GM23338 (cell line): Measurements from ENCODE around the gene AK2. TPM values are rescaled to one million over a fixed set of nuclear protein-coding genes. Genes with fewer than 3 reads are reported as not detected.

Experiments used
- ATAC-seq: fragments of 200-7000 bp; cut with Tn5 transposase; 3 replicates; pipeline ENCODE4 v1.9.1; 2020
- DNase-seq: peaks from one replicate; pipeline ENCODE4 v3.0.0-alpha.2; 2015; ENCODE audit warnings: low spot score
- H2AFZ ChIP-seq: fragments of 200-600 bp; sonication (generic); 2 replicates; pipeline ENCODE4 v1.8.0; 2016; ENCODE audit warnings: antibody characterized with exemption, mild to moderate bottlenecking, moderate library complexity
- H3F3A ChIP-seq: fragments of 200-600 bp; sonication (generic); replicated peaks from 2 replicates; pipeline ENCODE4 v1.8.0; 2017; ENCODE audit warnings: antibody characterized with exemption, mixed run types, low read depth
- H3K27ac ChIP-seq: fragments of 200-600 bp; sonication (generic); 2 replicates; pipeline ENCODE4 v1.6.1; 2016; ENCODE audit warnings: low read depth
- H3K27me3 ChIP-seq: fragments of 200-600 bp; sonication (generic); 2 replicates; pipeline ENCODE4 v1.8.0; 2016; ENCODE audit warnings: mild to moderate bottlenecking, mixed run types, moderate library complexity; ENCODE audit not compliant: insufficient read depth
- H3K36me3 ChIP-seq: fragments of 200-600 bp; sonication (generic); 2 replicates; pipeline ENCODE4 v1.8.0; 2016; ENCODE audit warnings: mild to moderate bottlenecking; ENCODE audit not compliant: insufficient read depth
- H3K4me1 ChIP-seq: fragments of 200-600 bp; sonication (generic); 2 replicates; pipeline ENCODE4 v1.8.0; 2016; ENCODE audit warnings: mild to moderate bottlenecking, moderate library complexity; ENCODE audit not compliant: insufficient read depth
- H3K4me2 ChIP-seq: fragments of 200-600 bp; sonication (generic); 2 replicates; pipeline ENCODE4 v1.7.1; 2017; ENCODE audit warnings: mixed run types
- H3K4me3 ChIP-seq: fragments of 200-600 bp; sonication (generic); 2 replicates; pipeline ENCODE4 v1.6.1; 2016; ENCODE audit warnings: mixed run types
- H3K79me2 ChIP-seq: fragments of 200-600 bp; sonication (generic); replicated peaks from 2 replicates; pipeline ENCODE4 v1.8.0; 2017; ENCODE audit warnings: mild to moderate bottlenecking; ENCODE audit not compliant: insufficient read depth
- H3K9me2 ChIP-seq: fragments of 200-600 bp; sonication (generic); 2 replicates; pipeline ENCODE4 v1.8.0; 2017; ENCODE audit not compliant: insufficient read depth
- H4K20me1 ChIP-seq: fragments of 200-600 bp; sonication (generic); replicated peaks from 2 replicates; pipeline ENCODE4 v1.8.0; 2017; ENCODE audit warnings: mild to moderate bottlenecking; ENCODE audit not compliant: insufficient read depth
- H3K27ac Mint-ChIP-seq: 2 replicates; pipeline ENCODE4 v1.8.0; 2020; ENCODE audit warnings: inconsistent platforms, mild to moderate bottlenecking, moderate library complexity, mixed read lengths
- H3K27me3 Mint-ChIP-seq: 3 replicates; pipeline ENCODE4 v1.8.0; 2022; ENCODE audit warnings: low read depth, mild to moderate bottlenecking, moderate library complexity, mixed read lengths, inconsistent platforms; ENCODE audit not compliant: insufficient read depth, poor library complexity
- H3K36me3 Mint-ChIP-seq: 3 replicates; pipeline ENCODE4 v1.8.0; 2021; ENCODE audit warnings: low read depth, mild to moderate bottlenecking, inconsistent platforms, moderate library complexity, mixed read lengths
- H3K4me1 Mint-ChIP-seq: 3 replicates; pipeline ENCODE4 v1.8.0; 2020; ENCODE audit warnings: mild to moderate bottlenecking, inconsistent platforms, mixed read lengths
- H3K4me3 Mint-ChIP-seq: 3 replicates; pipeline ENCODE4 v1.8.0; 2021; ENCODE audit warnings: moderate library complexity, mild to moderate bottlenecking, inconsistent platforms, mixed read lengths
- H3K9me3 Mint-ChIP-seq: 3 replicates; pipeline ENCODE4 v1.8.0; 2020; ENCODE audit warnings: moderate library complexity, mild to moderate bottlenecking, inconsistent platforms, mixed read lengths
- CREB1 ChIP-seq: fragments of 250-450 bp; sonication (Bioruptor Pico); IDR thresholded peaks from 2 replicates; pipeline ENCODE4 v1.5.0; 2020; ENCODE audit warnings: low read depth, mild to moderate bottlenecking, moderate library complexity
- EZH2 ChIP-seq: fragments of 200-600 bp; sonication (generic); IDR thresholded peaks from one replicate; pipeline ENCODE4 v1.8.0; 2017; ENCODE audit warnings: antibody characterized with exemption, mild to moderate bottlenecking, low read depth; ENCODE audit not compliant: unreplicated experiment
- POLR2AphosphoS5 ChIP-seq: IDR thresholded peaks from 2 replicates; pipeline ENCODE4 v1.6.1; 2016; ENCODE audit warnings: antibody characterized with exemption, low read depth
- STAT1 ChIP-seq: IDR thresholded peaks from one replicate; pipeline ENCODE4 v1.6.1; 2016; ENCODE audit warnings: antibody characterized with exemption; ENCODE audit not compliant: unreplicated experiment
- ZNF462 ChIP-seq: fragments of 250-450 bp; sonication (Bioruptor Pico); IDR thresholded peaks from 2 replicates; pipeline ENCODE4 v1.5.0; 2020; ENCODE audit warnings: mild to moderate bottlenecking, moderate library complexity
- polyA plus RNA-seq: library from polyadenylated mRNA; unstranded; fragments of >200 nt; fragmentation: Nextera tagmentation; extraction: Ambion mirVana; gene quantifications from 2 replicates; pipeline ENCODE4 v1.2.1, GENCODE V29; 2016
- total RNA-seq: library from RNA; depleted of rRNA; stranded (reverse); fragments of >200 nt; shearing (Covaris generic); gene quantifications from 2 replicates; pipeline ENCODE4 v1.2.3, GENCODE V29; 2014
- TF ChIP-seq, protein P1 (sequence below): IDR thresholded peaks from one replicate; pipeline ENCODE4 v1.6.1; 2018; ENCODE audit warnings: antibody characterized with exemption; ENCODE audit not compliant: unreplicated experiment

The AK2 gene
- total and polyA plus RNA-seq, 2 experiments from 2014 or later, result 125 to 142 TPM

- Mint-ChIP-seq H3K4me3 (no peak overlapping the region), H3K9me3 (no peaks in the 10 kb centered on the region), H3K4me1 (peaks cover 18% of the 10 kb centered on the region), H3K36me3 (no peaks in the 10 kb centered on the region), H3K27me3 (peaks cover 8% of the 10 kb centered on the region), H3K27ac (no peak overlapping the region)
- no peaks in the 10 kb centered on the region for H3K9me2 ChIP-seq
- H3K79me2 ChIP-seq, result no peaks in the 10 kb centered on the region
- peaks cover 6% of the 10 kb centered on the region; the same call in 1 of the 2 replicates for H3K4me1 ChIP-seq
- H3K4me2 ChIP-seq, result no peak overlapping the region
- no peak overlapping the region for H3K4me3 ChIP-seq
- no peak for TF ChIP-seq POLR2AphosphoS5
- TF ChIP-seq STAT1, result no peak
- TF ChIP-seq CREB1 (CRISPR knock-in tag), result no peak
- no peak for TF ChIP-seq ZNF462 (CRISPR knock-in tag)
- TF ChIP-seq, protein P1, sequence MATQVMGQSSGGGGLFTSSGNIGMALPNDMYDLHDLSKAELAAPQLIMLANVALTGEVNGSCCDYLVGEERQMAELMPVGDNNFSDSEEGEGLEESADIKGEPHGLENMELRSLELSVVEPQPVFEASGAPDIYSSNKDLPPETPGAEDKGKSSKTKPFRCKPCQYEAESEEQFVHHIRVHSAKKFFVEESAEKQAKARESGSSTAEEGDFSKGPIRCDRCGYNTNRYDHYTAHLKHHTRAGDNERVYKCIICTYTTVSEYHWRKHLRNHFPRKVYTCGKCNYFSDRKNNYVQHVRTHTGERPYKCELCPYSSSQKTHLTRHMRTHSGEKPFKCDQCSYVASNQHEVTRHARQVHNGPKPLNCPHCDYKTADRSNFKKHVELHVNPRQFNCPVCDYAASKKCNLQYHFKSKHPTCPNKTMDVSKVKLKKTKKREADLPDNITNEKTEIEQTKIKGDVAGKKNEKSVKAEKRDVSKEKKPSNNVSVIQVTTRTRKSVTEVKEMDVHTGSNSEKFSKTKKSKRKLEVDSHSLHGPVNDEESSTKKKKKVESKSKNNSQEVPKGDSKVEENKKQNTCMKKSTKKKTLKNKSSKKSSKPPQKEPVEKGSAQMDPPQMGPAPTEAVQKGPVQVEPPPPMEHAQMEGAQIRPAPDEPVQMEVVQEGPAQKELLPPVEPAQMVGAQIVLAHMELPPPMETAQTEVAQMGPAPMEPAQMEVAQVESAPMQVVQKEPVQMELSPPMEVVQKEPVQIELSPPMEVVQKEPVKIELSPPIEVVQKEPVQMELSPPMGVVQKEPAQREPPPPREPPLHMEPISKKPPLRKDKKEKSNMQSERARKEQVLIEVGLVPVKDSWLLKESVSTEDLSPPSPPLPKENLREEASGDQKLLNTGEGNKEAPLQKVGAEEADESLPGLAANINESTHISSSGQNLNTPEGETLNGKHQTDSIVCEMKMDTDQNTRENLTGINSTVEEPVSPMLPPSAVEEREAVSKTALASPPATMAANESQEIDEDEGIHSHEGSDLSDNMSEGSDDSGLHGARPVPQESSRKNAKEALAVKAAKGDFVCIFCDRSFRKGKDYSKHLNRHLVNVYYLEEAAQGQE, result no peak
- TF ChIP-seq EZH2, result no peak
- no peak overlapping the region for H3K27ac ChIP-seq
- no peak overlapping the region for H2AFZ ChIP-seq
- no peak for ATAC-seq
- no peak for DNase-seq
- H3F3A ChIP-seq, result no peaks in the 10 kb centered on the region; the same call in 1 of the 2 replicates
- H3K36me3 ChIP-seq, result no peaks in the 10 kb centered on the region
- H4K20me1 ChIP-seq, result no peaks in the 10 kb centered on the region
- H3K27me3 ChIP-seq, result no peaks in the 10 kb centered on the region
Measured at GRCh38 chr1:32998064-32998463, 38.6 kb downstream of the AK2 start.
